HEK293 (cell line): ENCODE results near the gene MTMR1.

Source experiments
- CTCF ChIA-PET: fragments of 350-600 bp; formaldehyde crosslinking; extraction: SDS; loops from one replicate; lab custom pipeline; 2021; ENCODE audit warnings: antibody characterized with exemption; lab: Yijun Ruan, JAX
- POLR2A ChIA-PET: fragments of 300-600 bp; formaldehyde crosslinking; extraction: SDS; loops from one replicate; lab custom pipeline; 2020; ENCODE audit warnings: antibody characterized with exemption, inconsistent platforms; lab: Yijun Ruan, JAX
- H3K27ac ChIP-seq: fragments of 200-500 bp; sonication (Bioruptor generic); 2 replicates; pipeline ENCODE4 v1.5.1; 2014; ENCODE audit warnings: low read depth, low read length, control low read depth, inconsistent platforms; ENCODE audit errors: extremely low read depth
- H3K36me3 ChIP-seq, 2 experiments: fragments of 200-500 bp in 1 of 2; sonication (Bioruptor generic) in 1 of 2; 1 replicate in 1 of 2; 2 replicates in 1 of 2; pipeline ENCODE4 v1.5.1; 2014 to 2017; ENCODE audit warnings: inconsistent platforms in 2 of 2, low read length in 2 of 2; ENCODE audit not compliant: control insufficient read depth in 2 of 2, insufficient read depth in 1 of 2
- H3K4me1 ChIP-seq: fragments of 200-500 bp; sonication (Bioruptor generic); 2 replicates; pipeline ENCODE4 v1.5.1; 2014; ENCODE audit warnings: mild to moderate bottlenecking, low read length, inconsistent platforms; ENCODE audit not compliant: control insufficient read depth, insufficient read depth
- H3K4me3 ChIP-seq: 2 replicates; pipeline ENCODE4 v1.5.1; 2011; ENCODE audit warnings: low read depth, mild to moderate bottlenecking, control low read depth, low read length, moderate library complexity
- H3K9me3 ChIP-seq: fragments of 200-500 bp; sonication (Bioruptor generic); 2 replicates; pipeline ENCODE4 v1.5.1; 2014; ENCODE audit warnings: low read depth, low read length, inconsistent platforms; ENCODE audit not compliant: control insufficient read depth, insufficient read depth
- ELK4 ChIP-seq: IDR thresholded peaks from 2 replicates; pipeline ENCODE4 v1.6.1; 2011; ENCODE audit warnings: mild to moderate bottlenecking, low read depth, low read length, borderline replicate concordance
- GFI1B ChIP-seq: fragments of 450-650 bp; formaldehyde crosslinking; IDR thresholded peaks from 2 replicates; pipeline ENCODE4 v1.5.1; 2016; ENCODE audit warnings: missing biosample characterization, missing genetic modification characterization
- GLIS2 ChIP-seq: fragments of 450-650 bp; formaldehyde crosslinking; IDR thresholded peaks from 2 replicates; pipeline ENCODE4 v1.5.1; 2016; ENCODE audit warnings: missing biosample characterization, missing genetic modification characterization
- HIC1 ChIP-seq: fragments of 450-650 bp; formaldehyde crosslinking; IDR thresholded peaks from 2 replicates; pipeline ENCODE4 v1.5.1; 2016; ENCODE audit warnings: missing biosample characterization, missing genetic modification characterization
- KLF8 ChIP-seq: fragments of 450-650 bp; formaldehyde crosslinking; IDR thresholded peaks from 2 replicates; pipeline ENCODE4 v1.5.1; 2016; ENCODE audit warnings: missing biosample characterization, missing genetic modification characterization
- OSR2 ChIP-seq: fragments of 450-650 bp; formaldehyde crosslinking; IDR thresholded peaks from 2 replicates; pipeline ENCODE4 v1.5.1; 2016; ENCODE audit warnings: missing biosample characterization, missing genetic modification characterization
- SP2 ChIP-seq: fragments of 450-650 bp; formaldehyde crosslinking; IDR thresholded peaks from 2 replicates; pipeline ENCODE4 v1.5.1; 2016; ENCODE audit warnings: missing biosample characterization, missing genetic modification characterization
- SP3 ChIP-seq: fragments of 450-650 bp; formaldehyde crosslinking; IDR thresholded peaks from 2 replicates; pipeline ENCODE4 v1.5.1; 2016; ENCODE audit warnings: missing biosample characterization, missing genetic modification characterization
- SP7 ChIP-seq: fragments of 450-650 bp; formaldehyde crosslinking; IDR thresholded peaks from 2 replicates; pipeline ENCODE4 v1.5.1; 2016; ENCODE audit warnings: missing biosample characterization, missing genetic modification characterization
- ZBTB21 ChIP-seq: fragments of 450-650 bp; formaldehyde crosslinking; IDR thresholded peaks from 2 replicates; pipeline ENCODE4 v1.5.1; 2017; ENCODE audit warnings: missing biosample characterization, missing genetic modification characterization
- ZBTB6 ChIP-seq: fragments of 450-650 bp; formaldehyde crosslinking; IDR thresholded peaks from 2 replicates; pipeline ENCODE4 v1.5.1; 2017; ENCODE audit warnings: missing biosample characterization, missing genetic modification characterization
- ZFP69B ChIP-seq: fragments of 450-650 bp; formaldehyde crosslinking; IDR thresholded peaks from 2 replicates; pipeline ENCODE4 v1.5.1; 2016; ENCODE audit warnings: missing biosample characterization, missing genetic modification characterization
- ZNF10 ChIP-seq: fragments of 450-650 bp; formaldehyde crosslinking; IDR thresholded peaks from 2 replicates; pipeline ENCODE4 v1.5.1; 2017; ENCODE audit warnings: missing biosample characterization, missing genetic modification characterization
- ZNF121 ChIP-seq: fragments of 450-650 bp; formaldehyde crosslinking; IDR thresholded peaks from 2 replicates; pipeline ENCODE4 v1.5.1; 2016; ENCODE audit warnings: missing biosample characterization, missing genetic modification characterization
- ZNF138 ChIP-seq: fragments of 450-650 bp; formaldehyde crosslinking; IDR thresholded peaks from 2 replicates; pipeline ENCODE4 v1.5.1; 2016; ENCODE audit warnings: missing biosample characterization, missing genetic modification characterization, borderline replicate concordance
- ZNF148 ChIP-seq: fragments of 450-650 bp; formaldehyde crosslinking; IDR thresholded peaks from 2 replicates; pipeline ENCODE4 v1.5.0; 2017; ENCODE audit warnings: missing biosample characterization, missing genetic modification characterization, borderline replicate concordance
- ZNF18 ChIP-seq: fragments of 450-650 bp; formaldehyde crosslinking; IDR thresholded peaks from 2 replicates; pipeline ENCODE4 v1.5.1; 2016; ENCODE audit warnings: missing biosample characterization, missing genetic modification characterization
- ZNF239 ChIP-seq: fragments of 450-650 bp; formaldehyde crosslinking; IDR thresholded peaks from 2 replicates; pipeline ENCODE4 v1.5.1; 2016; ENCODE audit warnings: missing biosample characterization, missing genetic modification characterization
- ZNF37A ChIP-seq: fragments of 450-650 bp; IDR thresholded peaks from 2 replicates; pipeline ENCODE4 v1.5.1; 2018; ENCODE audit warnings: missing biosample characterization, missing genetic modification characterization
- ZNF426 ChIP-seq: fragments of 450-650 bp; formaldehyde crosslinking; IDR thresholded peaks from 2 replicates; pipeline ENCODE4 v1.5.1; 2017; ENCODE audit warnings: missing biosample characterization, missing genetic modification characterization, mild to moderate bottlenecking, inconsistent platforms, moderate library complexity
- ZNF510 ChIP-seq: fragments of 450-650 bp; formaldehyde crosslinking; IDR thresholded peaks from 2 replicates; pipeline ENCODE4 v1.5.1; 2018; ENCODE audit warnings: mild to moderate bottlenecking, missing genetic modification characterization, missing biosample characterization; ENCODE audit not compliant: insufficient replicate concordance
- ZNF558 ChIP-seq: fragments of 450-650 bp; formaldehyde crosslinking; IDR thresholded peaks from 2 replicates; pipeline ENCODE4 v1.5.1; 2016; ENCODE audit warnings: missing biosample characterization, missing genetic modification characterization
- ZNF610 ChIP-seq: fragments of 450-650 bp; formaldehyde crosslinking; IDR thresholded peaks from 2 replicates; pipeline ENCODE4 v1.5.1; 2016; ENCODE audit warnings: missing biosample characterization, missing genetic modification characterization, borderline replicate concordance
- ZNF624 ChIP-seq: fragments of 450-650 bp; formaldehyde crosslinking; IDR thresholded peaks from 2 replicates; pipeline ENCODE4 v1.5.1; 2017; ENCODE audit warnings: missing biosample characterization, missing genetic modification characterization
- ZNF660 ChIP-seq: fragments of 450-650 bp; IDR thresholded peaks from 2 replicates; pipeline ENCODE4 v1.5.1; 2018; ENCODE audit warnings: missing biosample characterization, mild to moderate bottlenecking, missing genetic modification characterization

MTMR1 gene

GRCh38 chrX:150692831-150693724, at the start of gene MTMR1 (continued):
- TF ChIP-seq ZNF510 (tag by site-specific recombination) = no peak
- TF ChIP-seq ZNF121 (tag by site-specific recombination) = no peak
- TF ChIP-seq GLIS2 = peak; percentile 59

- peaks cover 3 to 7% of the 10 kb centered on the region in 2 experiments; a peak in 2 of 3 replicates for H3K36me3 ChIP-seq
- no peaks in the 10 kb centered on the region for H3K9me3 ChIP-seq
- TF ChIP-seq OSR2 (tag by site-specific recombination) (no peak), ZNF18 (tag by site-specific recombination) (no peak), ZNF558 (tag by site-specific recombination) (no peak), ZBTB21 (no peak), ZNF10 (tag by site-specific recombination) (no peak), ZFP69B (tag by site-specific recombination) (no peak), ZNF660 (tag by site-specific recombination) (no peak), ZNF624 (no peak), ZNF37A (tag by site-specific recombination) (no peak), SP7 (no peak), ZNF138 (tag by site-specific recombination) (no peak), HIC1 (tag by site-specific recombination) (no peak)
- H3K4me3 ChIP-seq = no peak overlapping the region
- H3K4me1 ChIP-seq = no peaks in the 10 kb centered on the region
- CTCF ChIA-PET = interaction anchor here (0.7 kb wide), 1 partner anchor 71 kb away, joined by 3 read pairs; no protein-coding TSS in a partner anchor
- H3K27ac ChIP-seq = no peak overlapping the region
- POLR2A ChIA-PET = no interaction called here
Measured at GRCh38 chrX:150643958-150644357, 49.2 kb upstream of the MTMR1 start.

- H3K4me1 ChIP-seq = no peaks in the 10 kb centered on the region
- no peak overlapping the region for H3K4me3 ChIP-seq
- no peak overlapping the region for H3K27ac ChIP-seq
- ChIA-PET POLR2A (no interaction called here), CTCF (interaction anchor here (0.7 kb wide), 1 partner anchor 505 kb away, joined by 3 read pairs; no protein-coding TSS in a partner anchor)
- H3K36me3 ChIP-seq = peaks cover 3 to 7% of the 10 kb centered on the region in 2 experiments; a peak in 2 of 3 replicates
- H3K9me3 ChIP-seq = no peaks in the 10 kb centered on the region
- TF ChIP-seq ZNF148 (tag by site-specific recombination) (no peak), ZBTB6 (no peak), GFI1B (no peak), ZNF610 (no peak), ZNF239 (tag by site-specific recombination) (no peak), SP3 (tag by site-specific recombination) (no peak), SP2 (no peak), ZNF426 (tag by site-specific recombination) (no peak), KLF8 (tag by site-specific recombination) (no peak), ZNF138 (tag by site-specific recombination) (no peak), ELK4 (no peak)
Measured at GRCh38 chrX:150644422-150644821, 48.8 kb upstream of the MTMR1 start.
